GM20431 (cell line): Measurements from ENCODE around the gene FBXO21.

Source experiments
- in situ Hi-C: fragments of 300-500 bp; cut with MseI, MboI; formaldehyde crosslinking; loops from one replicate; pipeline ENCODE4 v1.15.0; 2020; ENCODE audit warnings: low sequenced_read_pairs; ENCODE audit not compliant: unreplicated experiment

FBXO21 gene

GRCh38 chr12:117143008-117143532, 47.2 kb downstream of the FBXO21 start:
- in situ Hi-C loops = no loop called here

DNA sequence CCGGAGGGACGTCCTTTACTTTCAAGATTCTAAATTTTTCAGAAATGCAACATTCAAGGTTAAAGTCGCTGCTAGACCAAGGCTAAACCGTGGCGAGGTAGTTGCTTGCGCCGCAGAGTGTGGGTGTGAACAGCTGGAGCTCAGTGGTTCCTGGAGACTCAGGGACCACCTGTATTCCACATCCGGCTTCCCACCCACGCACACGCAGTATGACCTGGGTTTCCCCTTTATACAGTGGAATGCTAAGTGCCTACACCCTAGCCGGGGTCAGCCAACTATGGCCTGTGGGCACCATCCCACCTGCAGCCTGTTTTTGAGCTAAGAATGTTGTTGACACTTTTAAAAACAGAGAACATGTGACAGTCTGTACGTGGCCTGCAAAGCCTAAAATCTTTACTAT, 48.2 kb downstream of the FBXO21 start:
- in situ Hi-C loops = no loop called here

DNA sequence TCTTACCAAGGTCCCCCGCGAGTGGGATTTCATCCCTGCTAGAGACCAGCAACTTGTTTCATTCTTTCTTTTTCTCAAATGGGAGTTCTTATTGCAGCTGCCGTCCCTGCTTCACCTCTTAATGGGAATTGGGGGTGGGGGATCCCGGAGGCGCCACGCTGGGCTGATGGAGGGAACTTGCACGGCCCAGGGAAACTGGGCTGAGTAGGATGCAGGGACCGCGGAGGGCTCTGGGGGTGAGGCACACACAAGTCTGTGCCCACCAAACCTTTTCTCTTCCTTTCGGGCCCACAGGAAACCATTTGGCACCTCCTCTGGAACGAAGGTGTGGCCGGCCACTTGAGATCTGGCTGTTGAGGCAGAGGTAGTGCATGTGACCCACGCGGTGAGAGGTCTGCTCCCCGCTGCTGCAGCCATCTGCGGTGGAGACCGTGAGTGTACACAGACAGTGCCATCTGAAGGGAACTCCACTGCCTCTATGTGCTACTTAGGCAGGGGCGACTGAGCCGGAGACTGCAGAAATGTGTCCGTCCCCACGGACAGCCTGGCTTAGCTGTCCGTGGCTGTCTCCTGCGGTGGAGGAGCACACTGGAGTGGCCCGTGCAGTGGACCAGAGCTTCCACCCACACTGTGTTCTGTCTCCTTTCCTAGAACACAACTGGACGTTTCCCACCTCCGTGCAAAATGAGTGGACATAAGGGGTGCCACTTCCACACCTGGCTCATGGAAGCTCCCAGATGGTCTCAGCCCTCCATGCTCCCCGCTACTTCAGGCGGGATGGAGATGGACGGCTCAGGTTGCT, 49.0 kb downstream of the FBXO21 start:
- in situ Hi-C loops = no loop called here

DNA sequence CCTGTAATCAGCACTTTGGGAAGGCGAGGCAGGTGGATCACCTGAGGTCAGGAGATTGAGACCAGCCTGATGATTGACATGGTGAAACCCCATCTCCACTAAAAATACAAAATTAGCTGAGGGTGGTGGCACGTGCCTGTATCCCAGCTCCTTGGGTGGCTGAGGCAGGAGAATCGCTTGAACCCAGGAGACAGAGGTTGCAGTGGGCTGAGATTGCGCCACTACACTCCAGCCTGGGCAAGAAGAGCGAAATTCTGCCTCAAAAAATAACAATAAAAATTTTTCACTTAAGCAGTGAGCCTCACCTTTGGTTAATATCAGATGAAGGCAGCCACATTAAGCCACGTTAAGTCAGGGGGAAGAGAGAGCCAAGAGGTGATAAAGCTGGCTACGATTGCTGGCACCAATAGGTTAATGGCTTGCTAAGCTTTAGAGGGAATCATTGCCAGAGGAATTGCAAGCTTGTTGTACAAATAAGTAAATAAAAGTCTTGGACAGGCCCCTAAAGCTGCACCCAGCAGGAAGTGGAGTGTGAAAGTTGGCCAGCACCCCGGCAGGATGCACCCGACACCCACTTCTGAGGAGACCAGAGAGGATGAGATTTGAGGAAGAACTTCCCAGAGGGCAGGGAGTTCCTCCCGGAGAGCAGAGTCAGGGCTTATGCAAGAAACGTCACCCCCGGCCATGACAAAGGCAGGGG, 49.7 kb downstream of the FBXO21 start:
- in situ Hi-C loops = no loop called here

GRCh38 chr12:117139025-117139717, 51.1 kb downstream of the FBXO21 start:
- in situ Hi-C loops = no loop called here

- in situ Hi-C loops = no loop called here
Observed at GRCh38 chr12:117134721-117135120, 55.5 kb downstream of the FBXO21 start.

DNA sequence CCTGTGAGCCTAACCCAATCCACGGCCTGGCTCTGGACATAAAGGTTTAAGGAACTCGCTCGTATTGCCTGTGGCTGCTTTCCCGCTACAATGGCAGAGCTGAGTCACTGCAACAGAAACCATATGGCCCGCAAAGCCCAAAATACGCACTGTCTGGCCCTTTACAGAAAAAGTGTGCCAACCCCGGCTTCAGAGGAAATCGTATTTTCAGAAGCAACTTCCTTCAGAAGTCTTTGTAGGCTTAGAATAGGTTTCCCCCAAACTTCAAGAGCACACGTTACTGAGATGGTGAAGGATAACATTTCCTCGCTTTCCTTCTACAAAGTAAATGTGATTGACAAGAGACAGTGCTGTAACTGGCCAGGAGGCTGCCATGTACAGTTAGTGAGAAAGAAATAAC, 56.2 kb downstream of the FBXO21 start:
- in situ Hi-C loops = no loop called here

DNA sequence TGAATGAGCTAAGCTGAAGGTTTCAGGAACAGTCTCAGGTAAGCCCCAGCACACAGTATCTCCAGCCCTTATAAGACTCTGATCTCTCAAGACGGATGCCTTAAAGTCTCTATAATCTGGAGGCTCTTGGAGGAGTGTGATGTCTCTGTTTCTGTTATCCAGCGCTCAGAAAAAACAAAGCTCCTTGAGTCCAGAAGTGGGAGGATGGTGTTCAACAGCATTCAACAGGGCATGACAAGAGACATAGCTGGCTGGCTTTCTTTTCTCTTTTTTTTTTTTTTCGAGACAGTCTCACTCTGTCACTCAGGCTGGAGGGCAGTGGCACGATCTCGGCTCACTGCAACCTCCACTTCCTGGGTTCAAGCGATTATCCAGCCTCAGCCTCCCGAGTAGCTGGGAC, 59.5 kb downstream of the FBXO21 start:
- in situ Hi-C loops = no loop called here

GRCh38 chr12:117129391-117129790, 60.9 kb downstream of the FBXO21 start:
- in situ Hi-C loops = no loop called here

GRCh38 chr12:117127933-117128823, 62.1 kb downstream of the FBXO21 start:
- in situ Hi-C loops = no loop called here

DNA sequence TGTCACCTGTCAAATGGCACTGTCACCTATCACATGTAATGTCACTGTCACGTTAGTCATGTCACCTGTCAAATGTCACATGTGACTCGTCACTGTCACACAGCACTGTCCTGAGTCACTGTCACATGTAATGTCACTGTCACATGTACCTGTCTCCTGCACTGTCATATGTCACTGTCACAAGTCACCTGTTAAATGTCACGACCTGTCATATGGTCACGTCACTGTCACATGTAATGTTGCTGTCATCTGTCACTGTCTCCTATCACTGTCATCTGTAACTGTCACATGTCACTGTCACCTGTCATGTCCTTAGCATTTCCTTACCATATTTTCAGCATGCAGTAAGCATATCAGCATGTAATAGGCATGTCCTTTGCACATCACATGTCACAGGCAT, 63.9 kb downstream of the FBXO21 start:
- in situ Hi-C loops = no loop called here

GRCh38 chr12:117125767-117126166, 64.5 kb downstream of the FBXO21 start:
- in situ Hi-C loops = no loop called here

DNA sequence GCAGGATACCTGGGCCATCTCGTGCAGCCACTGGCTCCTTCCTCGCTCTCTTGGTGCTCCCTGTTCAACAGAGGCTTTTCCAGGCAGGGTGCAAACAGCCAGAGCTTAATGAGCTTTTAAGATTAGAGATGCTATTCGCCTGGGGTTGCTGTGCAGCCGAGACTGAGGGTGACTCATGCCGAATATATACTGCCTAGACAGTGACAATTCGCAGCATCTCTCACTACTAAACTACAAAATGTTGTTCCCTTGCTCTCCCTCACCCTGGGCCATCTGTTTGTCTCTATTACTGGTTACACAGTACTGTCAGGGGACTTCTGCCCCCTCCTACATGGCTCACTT, 65.0 kb downstream of the FBXO21 start:
- in situ Hi-C loops = no loop called here

DNA sequence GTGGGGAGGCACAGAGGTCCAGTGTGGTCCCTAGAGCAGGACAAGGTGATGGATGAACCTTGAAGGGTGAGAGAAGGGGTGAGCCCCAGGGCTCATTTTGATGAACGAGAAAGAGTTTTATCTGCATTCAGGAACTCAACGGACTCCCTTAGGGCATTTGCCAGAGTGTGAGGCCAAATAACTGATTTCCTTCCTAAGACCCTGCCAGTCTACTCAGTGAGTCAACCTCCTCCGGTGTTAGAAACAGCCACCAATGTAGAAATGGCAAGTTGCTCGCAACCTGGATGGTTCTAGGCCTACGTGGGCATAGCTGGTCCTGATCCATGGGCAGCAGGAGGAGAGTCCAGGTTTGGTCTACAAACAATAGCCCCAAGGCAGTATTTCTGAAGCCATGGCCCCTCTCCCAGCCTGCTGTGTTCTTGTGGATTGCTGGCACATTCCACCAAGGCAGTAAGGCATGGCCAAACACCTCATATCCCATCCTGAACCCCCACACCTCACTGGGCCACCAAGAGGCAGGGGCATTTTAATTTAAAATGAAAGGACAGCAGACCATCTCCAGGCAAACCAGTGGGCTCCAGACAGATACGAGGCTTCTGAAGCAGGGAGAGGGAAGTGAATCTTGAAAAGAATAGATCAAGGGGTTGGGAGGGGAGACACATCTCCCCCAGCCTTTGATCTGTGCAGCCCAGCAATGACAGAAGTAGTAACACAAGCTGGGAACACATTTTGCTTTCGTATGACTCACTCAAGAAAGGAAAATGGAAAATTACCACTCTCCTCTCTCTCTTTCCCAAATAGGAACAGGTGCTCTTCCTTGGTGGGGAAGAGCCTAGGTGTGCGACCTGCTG, 65.6 kb downstream of the FBXO21 start:
- in situ Hi-C loops = loop anchor here (25.0 kb wide), 1 partner anchor 412 kb away; no protein-coding TSS in a partner anchor

DNA sequence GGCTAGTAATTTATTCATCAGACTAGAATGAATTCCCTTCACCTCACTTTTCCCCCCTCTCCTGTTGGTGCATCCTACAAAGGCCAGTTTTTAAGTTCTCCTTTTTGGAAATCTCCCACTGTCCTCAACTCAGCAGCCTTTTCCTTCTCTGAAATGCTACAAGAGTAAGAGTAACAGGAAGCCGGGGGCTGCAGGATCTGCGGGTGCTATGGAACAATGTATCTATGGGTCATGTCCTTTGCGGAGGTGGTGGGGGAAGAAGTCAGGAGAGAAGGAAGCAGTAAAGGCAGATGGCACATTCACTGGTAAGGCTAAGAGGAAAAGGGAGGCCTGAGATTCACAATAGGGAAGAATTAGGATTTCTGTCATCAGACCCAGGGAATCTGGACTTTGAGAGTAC, 68.8 kb downstream of the FBXO21 start:
- in situ Hi-C loops = loop anchor here (25.0 kb wide), 1 partner anchor 409 kb away; no protein-coding TSS in a partner anchor

- in situ Hi-C loops = loop anchor here (25.0 kb wide), 1 partner anchor 408 kb away; no protein-coding TSS in a partner anchor
Observed at GRCh38 chr12:117120787-117121186, 69.5 kb downstream of the FBXO21 start.

GRCh38 chr12:117119592-117120198, 70.6 kb downstream of the FBXO21 start:
- in situ Hi-C loops = loop anchor here (10.0 to 25.0 kb wide), 2 partner anchors 95 to 407 kb away; no protein-coding TSS in a partner anchor
